HG03196 (cell line): ENCODE measurements around the gene ENTR1.
"Not testable (repeated sequence)": the region's sequence is repeated elsewhere in the genome, so short reads cannot be mapped to it uniquely, and the experiment has no call there.

Source experiments
- ATAC-seq: cut with Tn5 transposase; IDR thresholded peaks from one replicate; pipeline ENCODE4 v1.9.1; 2021; ENCODE audit not compliant: unreplicated experiment

ENTR1 gene

GRCh38 chr9:136438548-136439480 is 28.4 kb upstream of the ENTR1 start:
- peak; percentile 33 for ATAC-seq

- ATAC-seq = no peak
These were observed 27.6 kb upstream of the ENTR1 start for GRCh38 chr9:136437839-136438547.

GRCh38 chr9:136437430-136437829 is 27.0 kb upstream of the ENTR1 start:
- ATAC-seq = no peak

GRCh38 chr9:136436055-136436634 is 25.7 kb upstream of the ENTR1 start:
- ATAC-seq = no peak

GRCh38 chr9:136434580-136435169 is 24.3 kb upstream of the ENTR1 start:
- no peak for ATAC-seq

GRCh38 chr9:136433849-136434579 is 23.6 kb upstream of the ENTR1 start:
- ATAC-seq = no peak

- no peak for ATAC-seq
These were observed 22.8 kb upstream of the ENTR1 start for GRCh38 chr9:136433043-136433715.

- no peak for ATAC-seq
These were observed 22.2 kb upstream of the ENTR1 start for GRCh38 chr9:136432591-136432990.

GRCh38 chr9:136431782-136432350 is 21.5 kb upstream of the ENTR1 start:
- ATAC-seq = no peak

- no peak for ATAC-seq
These were observed 20.3 kb upstream of the ENTR1 start for GRCh38 chr9:136430588-136431234.

- no peak for ATAC-seq
These were observed 19.5 kb upstream of the ENTR1 start for GRCh38 chr9:136429683-136430491.

GRCh38 chr9:136429075-136429628 is 18.7 kb upstream of the ENTR1 start:
- ATAC-seq = no peak

GRCh38 chr9:136426787-136427186 is 16.4 kb upstream of the ENTR1 start:
- ATAC-seq = no peak

- ATAC-seq = not testable (repeated sequence)
These were observed 15.0 kb upstream of the ENTR1 start for GRCh38 chr9:136425367-136425766.

GRCh38 chr9:136424750-136425362 is 14.4 kb upstream of the ENTR1 start:
- ATAC-seq = no peak

- ATAC-seq = no peak
These were observed 13.2 kb upstream of the ENTR1 start for GRCh38 chr9:136423432-136424146.

- no peak for ATAC-seq
These were observed 12.5 kb upstream of the ENTR1 start for GRCh38 chr9:136422876-136423275.
